Omental fat pad (tissue), 4 donors: Measurements from ENCODE around the gene FXYD2. TPM values are rescaled to one million over a fixed set of nuclear protein-coding genes. Genes with fewer than 3 reads are reported as not detected.

Experiments used
- ATAC-seq: fragments of 150-250 bp; one replicate; pipeline ENCODE4 v1.9.1; 2016; ENCODE audit warnings: mild to moderate bottlenecking, moderate library complexity; ENCODE audit not compliant: low FRiP score
- DNase-seq: peaks from one replicate; pipeline ENCODE4 v3.0.0-alpha.2; 2019; ENCODE audit warnings: low spot score
- total RNA-seq, 4 donors: library from RNA; depleted of rRNA; stranded (reverse); fragments of >200 nt; gene quantifications; one replicate each; pipeline ENCODE4 v1.1.0, GENCODE V29; 2016
- TF ChIP-seq, protein P1 (sequence below), 3 donors: fragments of 450-650 bp; IDR thresholded peaks; one replicate each; pipeline ENCODE4 v1.5.1; 2016 to 2017; ENCODE audit warnings: antibody characterized with exemption in 3 of 3, mild to moderate bottlenecking in 3 of 3, moderate library complexity in 2 of 3

FXYD2 gene
- total RNA-seq, 4 donors from 2014 or later, result 1.1 to 4.3 (median 2.0) TPM

GRCh38 chr11:117792241-117792640, 32.3 kb downstream of the FXYD2 start:
- DNase-seq, result no peak
- TF ChIP-seq, protein P1, sequence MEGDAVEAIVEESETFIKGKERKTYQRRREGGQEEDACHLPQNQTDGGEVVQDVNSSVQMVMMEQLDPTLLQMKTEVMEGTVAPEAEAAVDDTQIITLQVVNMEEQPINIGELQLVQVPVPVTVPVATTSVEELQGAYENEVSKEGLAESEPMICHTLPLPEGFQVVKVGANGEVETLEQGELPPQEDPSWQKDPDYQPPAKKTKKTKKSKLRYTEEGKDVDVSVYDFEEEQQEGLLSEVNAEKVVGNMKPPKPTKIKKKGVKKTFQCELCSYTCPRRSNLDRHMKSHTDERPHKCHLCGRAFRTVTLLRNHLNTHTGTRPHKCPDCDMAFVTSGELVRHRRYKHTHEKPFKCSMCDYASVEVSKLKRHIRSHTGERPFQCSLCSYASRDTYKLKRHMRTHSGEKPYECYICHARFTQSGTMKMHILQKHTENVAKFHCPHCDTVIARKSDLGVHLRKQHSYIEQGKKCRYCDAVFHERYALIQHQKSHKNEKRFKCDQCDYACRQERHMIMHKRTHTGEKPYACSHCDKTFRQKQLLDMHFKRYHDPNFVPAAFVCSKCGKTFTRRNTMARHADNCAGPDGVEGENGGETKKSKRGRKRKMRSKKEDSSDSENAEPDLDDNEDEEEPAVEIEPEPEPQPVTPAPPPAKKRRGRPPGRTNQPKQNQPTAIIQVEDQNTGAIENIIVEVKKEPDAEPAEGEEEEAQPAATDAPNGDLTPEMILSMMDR (IDR thresholded peaks at IDR 0.05), result no peak
- ATAC-seq, result no peak

DNA sequence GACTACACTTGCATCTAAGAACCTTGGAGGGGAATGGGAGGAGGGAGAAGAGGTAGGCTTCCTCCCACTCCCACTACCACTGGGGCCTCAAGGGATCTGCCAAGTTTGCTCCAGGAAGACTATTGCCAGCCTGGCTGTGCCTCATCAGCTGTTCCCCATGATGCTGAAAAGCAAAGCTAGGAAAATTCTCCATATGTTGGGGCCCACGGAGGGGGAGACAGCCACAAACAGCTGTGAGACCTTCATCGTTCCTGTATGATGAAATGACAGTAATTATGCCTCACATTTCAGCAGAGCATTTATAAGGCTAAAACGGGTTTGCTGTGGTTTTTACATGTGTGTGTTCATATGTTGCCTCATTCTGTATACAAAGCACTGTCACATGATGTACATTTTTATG, 34.3 kb downstream of the FXYD2 start:
- no peak for ATAC-seq
- TF ChIP-seq, protein P1 (IDR thresholded peaks at IDR 0.05), result no peak
- DNase-seq, result no peak

DNA sequence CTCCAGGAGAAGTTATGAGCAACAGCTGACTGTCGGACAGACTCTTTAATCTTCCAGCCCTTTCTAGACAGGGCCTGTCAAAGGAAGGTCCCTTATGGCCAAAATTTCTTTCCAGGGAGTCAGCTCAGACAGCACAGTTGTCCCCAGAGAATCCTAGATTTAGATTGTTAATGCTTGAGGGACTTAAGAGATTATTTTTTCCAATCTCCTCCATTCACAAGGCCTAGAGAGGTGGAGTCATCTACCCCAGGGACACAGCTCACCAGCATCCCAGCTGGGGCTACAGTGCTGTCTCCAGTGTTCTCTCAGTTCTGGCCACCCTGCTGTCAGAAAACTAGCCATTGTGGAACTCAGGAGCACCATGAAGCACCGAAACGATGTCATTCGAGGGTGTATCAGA, 35.3 kb downstream of the FXYD2 start:
- DNase-seq, result no peak
- no peak for ATAC-seq
- TF ChIP-seq, protein P1 (IDR thresholded peaks at IDR 0.05), result no peak

DNA sequence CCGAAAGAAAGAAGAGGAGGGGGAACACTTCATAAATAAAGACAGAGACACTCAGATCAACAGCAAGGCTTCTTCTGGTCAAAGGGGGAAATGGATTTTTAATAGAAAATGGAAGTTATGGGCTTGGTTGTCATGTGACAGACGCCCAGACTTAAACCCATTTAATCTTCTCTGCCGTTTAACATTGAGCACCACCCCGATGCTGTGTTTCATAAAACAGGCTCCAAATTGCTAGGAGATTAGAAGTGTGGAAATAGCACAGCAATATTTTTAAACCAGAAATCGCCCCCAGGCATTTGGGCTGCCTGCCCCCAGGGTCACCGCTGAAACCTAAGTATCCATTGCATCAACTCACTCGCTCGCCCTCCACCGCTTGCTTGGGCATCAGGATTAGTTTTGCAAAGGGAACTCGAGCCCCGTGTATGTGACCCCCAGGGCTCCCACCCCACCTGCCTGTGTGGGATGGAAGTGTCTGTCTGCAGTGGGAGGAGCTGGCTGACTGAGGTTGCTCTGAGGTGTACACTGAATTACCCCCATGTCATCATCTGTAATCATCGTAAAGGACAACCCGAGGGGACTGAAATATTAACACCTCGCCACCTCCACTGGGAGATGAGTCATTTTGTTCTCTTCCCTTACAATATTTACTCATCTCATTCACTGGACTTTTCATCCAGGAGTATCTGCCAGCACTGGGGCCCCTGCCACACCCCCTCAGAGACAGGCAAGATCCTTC, 38.2 kb downstream of the FXYD2 start:
- ATAC-seq (no peak), DNase-seq (no peak)
- TF ChIP-seq, protein P1 (IDR thresholded peaks at IDR 0.05), result no peak

- DNase-seq (no peak), ATAC-seq (no peak)
- TF ChIP-seq, protein P1 (IDR thresholded peaks at IDR 0.05), result no peak
Measured at GRCh38 chr11:117782101-117782500, 42.4 kb downstream of the FXYD2 start.

- TF ChIP-seq, protein P1 (IDR thresholded peaks at IDR 0.05), result no peak
- DNase-seq (no peak), ATAC-seq (no peak)
Measured at GRCh38 chr11:117781627-117782026, 42.9 kb downstream of the FXYD2 start.

DNA sequence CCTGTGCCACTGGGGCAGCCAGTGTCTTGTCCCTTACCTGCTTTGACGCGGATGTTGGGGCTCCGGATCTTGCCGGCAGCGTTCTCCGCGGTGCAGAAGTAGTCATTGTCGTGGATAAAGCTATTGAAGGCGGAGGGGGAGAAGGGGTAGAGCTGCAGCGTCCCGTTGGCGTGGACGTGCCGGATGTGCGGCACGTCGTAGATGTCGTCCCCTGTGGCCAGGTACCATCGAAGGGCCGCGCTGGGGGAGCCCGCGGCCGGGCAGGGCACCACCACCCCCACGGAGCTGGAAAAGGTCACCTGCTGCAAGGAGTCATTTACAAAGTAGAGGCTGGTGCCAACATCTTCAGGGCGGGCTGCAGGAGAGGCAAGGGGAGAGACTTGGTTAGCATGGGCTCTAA, 44.1 kb downstream of the FXYD2 start:
- DNase-seq, result no peak
- TF ChIP-seq, protein P1 (IDR thresholded peaks at IDR 0.05), result no peak
- no peak for ATAC-seq
